OCI-LY1 (cell line): ENCODE measurements around the gene TRO.

Source experiments
- H2AFZ ChIP-seq: fragments of 200-600 bp; sonication (generic), shearing (Covaris generic); 2 replicates; pipeline ENCODE4 v1.6.0; 2014; ENCODE audit warnings: antibody characterized with exemption, mild to moderate bottlenecking, low read length
- H3F3A ChIP-seq: fragments of 200-600 bp; sonication (generic), shearing (Covaris generic); 2 replicates; pipeline ENCODE4 v1.6.0; 2014; ENCODE audit warnings: mild to moderate bottlenecking, antibody characterized with exemption, low read length, moderate library complexity; ENCODE audit not compliant: insufficient read depth
- H3K27ac ChIP-seq: fragments of 200-600 bp; sonication (generic); 2 replicates; pipeline ENCODE4 v1.5.1; 2014; ENCODE audit warnings: low read length, mixed run types, mild to moderate bottlenecking, low read depth; ENCODE audit not compliant: poor library complexity, severe bottlenecking
- H3K27me3 ChIP-seq: fragments of 200-600 bp; sonication (generic); 2 replicates; pipeline ENCODE4 v1.6.0; 2014; ENCODE audit warnings: antibody characterized with exemption, mild to moderate bottlenecking, low read length, moderate library complexity; ENCODE audit not compliant: insufficient read depth
- H3K36me3 ChIP-seq: fragments of 200-600 bp; sonication (generic); 2 replicates; pipeline ENCODE4 v1.6.1; 2014; ENCODE audit warnings: mild to moderate bottlenecking, antibody characterized with exemption, low read length, moderate library complexity, mixed read lengths; ENCODE audit not compliant: insufficient read depth
- H3K4me1 ChIP-seq: fragments of 200-600 bp; sonication (generic); 2 replicates; pipeline ENCODE4 v1.5.1; 2014; ENCODE audit warnings: mild to moderate bottlenecking, low read length, moderate library complexity; ENCODE audit not compliant: insufficient read depth, severe bottlenecking
- H3K4me2 ChIP-seq: fragments of 200-600 bp; sonication (generic), shearing (Covaris generic); 2 replicates; pipeline ENCODE4 v1.6.1; 2014; ENCODE audit warnings: low read length
- H3K4me3 ChIP-seq: fragments of 200-600 bp; sonication (generic); 2 replicates; pipeline ENCODE4 v1.5.1; 2014; ENCODE audit warnings: low read length, low read depth, mild to moderate bottlenecking, mixed read lengths; ENCODE audit not compliant: poor library complexity, severe bottlenecking
- H3K79me2 ChIP-seq: fragments of 200-600 bp; shearing (Covaris generic); 2 replicates; pipeline ENCODE4 v1.6.1; 2016; ENCODE audit warnings: mixed run types, low read length, mixed read lengths; ENCODE audit not compliant: insufficient read depth
- H3K9ac ChIP-seq: fragments of 200-600 bp; sonication (generic), shearing (Covaris generic); 2 replicates; pipeline ENCODE4 v1.6.1; 2014; ENCODE audit warnings: mild to moderate bottlenecking, low read length, mixed read lengths
- H3K9me2 ChIP-seq: fragments of 200-600 bp; sonication (generic), shearing (Covaris generic); 2 replicates; pipeline ENCODE4 v1.6.1; 2014; ENCODE audit warnings: low read depth, mild to moderate bottlenecking, low read length, mixed read lengths
- H3K9me3 ChIP-seq: fragments of 200-600 bp; shearing (Covaris generic); 2 replicates; pipeline ENCODE4 v1.6.1; 2014; ENCODE audit warnings: low read length, mixed read lengths
- H4K20me1 ChIP-seq: fragments of 200-600 bp; sonication (generic), shearing (Covaris generic); 2 replicates; pipeline ENCODE4 v1.6.0; 2016; ENCODE audit warnings: mild to moderate bottlenecking, low read length; ENCODE audit not compliant: insufficient read depth
- CTCF ChIP-seq: fragments of 200-600 bp; sonication (generic), shearing (Covaris generic); IDR thresholded peaks from 2 replicates; pipeline ENCODE4 v1.5.1; 2017; ENCODE audit warnings: mild to moderate bottlenecking, antibody characterized with exemption, low read length, moderate library complexity, mixed read lengths
- EZH2 ChIP-seq: fragments of 200-600 bp; sonication (generic), shearing (Covaris generic); IDR thresholded peaks from 2 replicates; pipeline ENCODE4 v1.8.0; 2017; ENCODE audit warnings: borderline replicate concordance, mixed run types, mild to moderate bottlenecking, antibody characterized with exemption, low read length, moderate library complexity, mixed read lengths

Gene TRO

GRCh38 chrX:54894159-54894558 is 26.5 kb upstream of the TRO start:
- no peak overlapping the region for H3K4me2 ChIP-seq
- no peaks in the 10 kb centered on the region for H3K4me1 ChIP-seq
- no peak overlapping the region for H3K9ac ChIP-seq
- TF ChIP-seq EZH2 = no peak
- TF ChIP-seq CTCF = no peak
- H3F3A ChIP-seq = no peaks in the 10 kb centered on the region
- no peaks in the 10 kb centered on the region for H3K36me3 ChIP-seq
- H3K79me2 ChIP-seq = no peaks in the 10 kb centered on the region
- H3K4me3 ChIP-seq = no peak overlapping the region
- no peaks in the 10 kb centered on the region for H4K20me1 ChIP-seq
- no peak overlapping the region for H3K27ac ChIP-seq
- no peaks in the 10 kb centered on the region for H3K9me2 ChIP-seq
- no peak overlapping the region for H2AFZ ChIP-seq
- H3K9me3 ChIP-seq = no peaks in the 10 kb centered on the region
- no peaks in the 10 kb centered on the region for H3K27me3 ChIP-seq

- no peaks in the 10 kb centered on the region for H3K4me1 ChIP-seq
- H3F3A ChIP-seq = no peaks in the 10 kb centered on the region
- H3K4me2 ChIP-seq = no peak overlapping the region
- H3K79me2 ChIP-seq = no peaks in the 10 kb centered on the region
- no peak overlapping the region for H3K9ac ChIP-seq
- H3K9me2 ChIP-seq = no peaks in the 10 kb centered on the region
- no peaks in the 10 kb centered on the region for H3K9me3 ChIP-seq
- H3K27ac ChIP-seq = no peak overlapping the region
- no peaks in the 10 kb centered on the region for H3K27me3 ChIP-seq
- H3K36me3 ChIP-seq = no peaks in the 10 kb centered on the region
- H2AFZ ChIP-seq = no peak overlapping the region
- H4K20me1 ChIP-seq = no peaks in the 10 kb centered on the region
- H3K4me3 ChIP-seq = no peak overlapping the region
- TF ChIP-seq CTCF (no peak), EZH2 (no peak)
Observed at GRCh38 chrX:54909941-54910340, 10.7 kb upstream of the TRO start.

- H3K9me3 ChIP-seq = no peaks in the 10 kb centered on the region
- no peaks in the 10 kb centered on the region for H4K20me1 ChIP-seq
- H3K27ac ChIP-seq = no peak overlapping the region
- no peaks in the 10 kb centered on the region for H3K36me3 ChIP-seq
- no peaks in the 10 kb centered on the region for H3K79me2 ChIP-seq
- peak overlapping the region; percentile 87 for H3K4me3 ChIP-seq
- H3K9ac ChIP-seq = peak overlapping the region; percentile 72
- no peaks in the 10 kb centered on the region for H3K27me3 ChIP-seq
- H2AFZ ChIP-seq = no peak overlapping the region
- H3F3A ChIP-seq = no peaks in the 10 kb centered on the region
- peak overlapping the region; percentile 98 for H3K4me2 ChIP-seq
- TF ChIP-seq CTCF (no peak), EZH2 (no peak)
- no peaks in the 10 kb centered on the region for H3K9me2 ChIP-seq
- H3K4me1 ChIP-seq = no peaks in the 10 kb centered on the region
Observed at GRCh38 chrX:54921427-54922021, 900 bp downstream of the TRO start.
